VCaP (cell line): Measurements from ENCODE around the gene STK38.
"Not testable (repeated sequence)": the region's sequence is repeated elsewhere in the genome, so short reads cannot be mapped to it uniquely, and the experiment has no call there.

Source experiments
- H3K27ac ChIP-seq: fragments of 450-650 bp; 2 replicates; pipeline ENCODE4 v1.5.1; 2017
- TF ChIP-seq, protein P1 (sequence below): fragments of 450-650 bp; conservative IDR thresholded peaks from 2 replicates; pipeline ENCODE4 v1.5.1; 2017; ENCODE audit warnings: mild to moderate bottlenecking, moderate library complexity

Gene STK38

DNA sequence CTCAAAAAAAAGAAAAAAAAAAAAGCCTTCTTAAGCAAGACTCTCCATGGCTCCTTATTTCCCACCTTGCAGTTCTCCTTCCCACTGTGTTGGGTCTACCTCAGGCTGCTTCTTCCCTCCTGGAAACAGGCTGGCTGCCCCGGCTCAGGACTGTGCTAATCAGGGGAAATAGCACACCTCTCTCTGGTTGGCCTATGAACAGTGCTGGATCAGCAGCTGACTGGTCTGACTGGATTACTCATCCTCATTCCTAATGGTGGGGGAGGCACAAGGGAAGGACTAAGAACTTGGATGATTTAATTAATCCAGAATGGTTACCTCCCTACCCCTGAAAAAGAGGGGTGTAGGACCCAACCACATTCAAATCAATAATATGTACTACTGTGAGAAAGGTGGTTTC, 43.0 kb upstream of the STK38 start:
- no peak overlapping the region for H3K27ac ChIP-seq
- TF ChIP-seq, protein P1, sequence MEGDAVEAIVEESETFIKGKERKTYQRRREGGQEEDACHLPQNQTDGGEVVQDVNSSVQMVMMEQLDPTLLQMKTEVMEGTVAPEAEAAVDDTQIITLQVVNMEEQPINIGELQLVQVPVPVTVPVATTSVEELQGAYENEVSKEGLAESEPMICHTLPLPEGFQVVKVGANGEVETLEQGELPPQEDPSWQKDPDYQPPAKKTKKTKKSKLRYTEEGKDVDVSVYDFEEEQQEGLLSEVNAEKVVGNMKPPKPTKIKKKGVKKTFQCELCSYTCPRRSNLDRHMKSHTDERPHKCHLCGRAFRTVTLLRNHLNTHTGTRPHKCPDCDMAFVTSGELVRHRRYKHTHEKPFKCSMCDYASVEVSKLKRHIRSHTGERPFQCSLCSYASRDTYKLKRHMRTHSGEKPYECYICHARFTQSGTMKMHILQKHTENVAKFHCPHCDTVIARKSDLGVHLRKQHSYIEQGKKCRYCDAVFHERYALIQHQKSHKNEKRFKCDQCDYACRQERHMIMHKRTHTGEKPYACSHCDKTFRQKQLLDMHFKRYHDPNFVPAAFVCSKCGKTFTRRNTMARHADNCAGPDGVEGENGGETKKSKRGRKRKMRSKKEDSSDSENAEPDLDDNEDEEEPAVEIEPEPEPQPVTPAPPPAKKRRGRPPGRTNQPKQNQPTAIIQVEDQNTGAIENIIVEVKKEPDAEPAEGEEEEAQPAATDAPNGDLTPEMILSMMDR = no peak

DNA sequence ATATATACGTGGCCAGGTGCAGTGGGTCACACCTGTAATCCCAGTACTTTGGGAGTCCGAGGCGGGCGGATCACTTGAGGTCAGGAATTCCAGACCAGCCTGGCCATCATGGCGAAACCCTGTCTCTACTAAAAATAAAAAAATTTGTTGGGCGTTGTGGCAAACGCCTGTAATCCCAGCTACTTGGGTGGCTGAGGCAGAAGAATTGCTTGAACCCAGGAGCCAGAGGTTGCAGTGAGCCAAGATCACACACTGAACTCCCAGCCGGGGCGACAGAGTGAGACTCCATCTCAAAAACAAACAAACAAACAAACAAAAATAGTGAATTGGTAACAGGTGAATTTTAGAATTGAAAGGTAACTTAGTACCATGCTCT, 41.7 kb upstream of the STK38 start:
- H3K27ac ChIP-seq = not testable (repeated sequence)

DNA sequence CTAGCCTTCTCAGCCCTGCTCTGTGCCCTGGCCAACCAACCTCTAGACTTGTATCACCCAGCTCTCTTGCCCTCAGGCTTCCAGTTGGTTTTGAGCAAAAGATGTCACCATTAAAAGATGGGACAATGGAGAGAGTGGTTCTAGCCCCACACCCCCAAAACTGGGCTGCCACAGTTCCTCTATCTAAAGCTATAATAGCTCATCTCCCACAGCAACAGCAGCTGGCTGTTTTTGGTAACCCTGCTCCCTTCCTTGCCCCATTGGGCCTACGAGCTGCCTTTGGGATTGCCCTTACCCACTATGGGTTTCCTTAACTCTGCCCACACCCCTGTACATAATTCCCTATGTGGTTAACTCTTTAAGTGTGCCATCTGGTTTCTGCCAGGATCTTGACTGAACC, 39.3 kb upstream of the STK38 start:
- no peak overlapping the region for H3K27ac ChIP-seq
- TF ChIP-seq, protein P1 = no peak

DNA sequence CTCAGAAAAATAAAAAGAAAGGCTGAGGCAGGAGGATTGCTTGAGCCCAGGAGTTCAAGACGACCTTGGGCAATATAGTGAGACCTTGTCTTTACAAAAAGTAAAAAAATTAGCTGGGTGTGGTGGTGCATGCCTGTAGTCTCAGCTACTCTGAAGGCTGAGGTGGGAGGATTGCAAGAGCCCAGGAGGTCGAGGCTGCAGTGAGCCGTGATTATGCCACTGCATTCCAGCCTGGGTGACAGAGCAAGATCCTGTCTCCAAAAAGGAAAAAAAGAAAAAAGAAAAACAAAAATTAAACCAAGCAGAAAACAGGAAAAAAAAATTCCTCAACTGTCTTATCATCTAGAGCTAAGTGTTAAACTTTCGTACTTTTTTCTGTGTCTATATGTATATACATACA, 34.4 kb upstream of the STK38 start:
- TF ChIP-seq, protein P1 = no peak
- no peak overlapping the region for H3K27ac ChIP-seq

DNA sequence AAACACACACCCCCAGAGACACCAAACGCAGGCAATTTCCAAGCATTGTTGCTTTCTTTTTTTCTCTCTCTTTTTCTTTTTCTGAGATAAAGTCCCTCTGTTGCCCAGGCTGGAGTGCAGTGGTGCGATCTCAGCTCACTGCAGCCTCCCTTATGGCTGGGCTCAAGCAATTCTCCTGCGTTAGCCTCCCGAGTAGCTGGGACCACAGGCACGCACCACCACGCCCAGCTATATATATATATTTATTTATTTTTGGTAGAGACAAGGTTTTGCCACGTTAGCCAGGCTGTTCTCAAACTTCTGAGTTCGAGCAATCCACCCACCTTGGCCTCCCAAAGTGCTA, 32.9 kb upstream of the STK38 start:
- TF ChIP-seq, protein P1 = no peak
- no peak overlapping the region for H3K27ac ChIP-seq

DNA sequence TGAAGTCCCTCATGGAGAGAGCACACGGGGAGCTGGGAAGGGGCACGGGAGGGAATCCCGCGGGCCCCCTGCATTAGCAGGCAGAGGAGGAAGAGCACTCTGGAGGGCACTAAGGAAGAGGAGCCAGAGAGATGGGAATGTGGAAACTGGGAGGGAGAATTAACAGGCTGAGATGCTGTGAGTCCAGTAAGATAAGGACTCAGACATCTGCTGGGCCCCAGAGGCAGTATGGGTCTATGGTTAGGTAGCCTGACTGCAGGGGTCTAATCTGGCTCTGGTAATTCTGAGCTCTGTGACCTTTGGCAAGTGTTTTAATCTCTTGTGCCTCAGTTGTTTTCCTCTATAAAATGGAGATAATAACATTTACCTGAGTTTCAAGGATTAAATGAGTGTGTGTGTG, 31.2 kb upstream of the STK38 start:
- TF ChIP-seq, protein P1 = no peak
- H3K27ac ChIP-seq = no peak overlapping the region

DNA sequence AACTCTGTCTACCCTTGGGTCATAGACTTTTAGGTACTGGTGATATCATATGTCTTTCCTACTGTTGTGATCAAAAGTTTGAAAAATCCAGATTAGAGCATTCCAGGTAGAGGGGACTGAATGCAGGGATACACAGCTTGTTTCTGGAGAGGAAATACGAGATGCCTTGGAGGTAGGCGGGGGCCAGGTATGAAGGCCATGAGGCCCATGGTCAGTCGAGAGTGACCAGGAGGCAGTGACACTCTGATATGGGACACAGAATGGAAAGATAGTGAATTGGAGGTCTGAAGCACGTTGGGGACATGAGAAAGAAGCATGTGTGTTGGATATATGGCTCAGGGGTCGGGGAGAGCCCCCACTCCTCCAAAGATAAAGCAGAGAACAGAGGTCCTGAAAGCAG, 30.8 kb upstream of the STK38 start:
- H3K27ac ChIP-seq = no peak overlapping the region
- TF ChIP-seq, protein P1 = no peak

DNA sequence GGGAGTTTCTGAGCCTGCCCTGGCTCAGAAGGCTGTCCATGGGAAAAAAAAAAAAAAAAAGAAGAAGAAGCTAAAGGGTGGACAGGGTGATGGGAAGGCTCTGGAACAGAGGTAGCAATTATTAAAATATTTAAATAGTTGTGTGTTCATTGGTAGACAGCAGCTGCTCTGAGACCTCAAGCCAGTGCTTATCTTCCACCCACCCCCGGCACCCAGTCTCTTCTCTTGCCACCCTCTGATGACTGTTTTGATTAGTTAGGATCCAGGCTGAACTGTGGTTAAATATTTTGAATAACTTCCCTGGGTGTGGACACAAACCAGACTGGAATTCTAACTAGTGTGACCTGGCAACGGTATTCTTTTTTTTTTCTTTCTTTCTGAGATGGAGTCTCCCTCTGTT, 30.0 kb upstream of the STK38 start:
- TF ChIP-seq, protein P1 = no peak
- no peak overlapping the region for H3K27ac ChIP-seq
